DND-41 (cell line): ENCODE measurements around the gene TMCO4.

Experiments used
- ATAC-seq: fragments of 200-7000 bp; cut with Tn5 transposase; 3 replicates; pipeline ENCODE4 v1.9.1; 2021; ENCODE audit warnings: low read depth; ENCODE audit not compliant: insufficient read depth
- DNase-seq: peaks from one replicate; pipeline ENCODE4 v3.0.0-alpha.2; 2020
- H2AFZ ChIP-seq: 2 replicates; pipeline ENCODE4 v1.6.0; 2012; ENCODE audit warnings: low read depth, low read length
- H3K27ac ChIP-seq: 2 replicates; pipeline ENCODE4 v1.5.1; 2012; ENCODE audit warnings: low read length, inconsistent platforms
- H3K27me3 ChIP-seq: fragments of 200-600 bp; sonication (generic); 2 replicates; pipeline ENCODE4 v1.6.0; 2012; ENCODE audit warnings: low read length, mild to moderate bottlenecking, inconsistent platforms; ENCODE audit not compliant: insufficient read depth, poor library complexity
- H3K36me3 ChIP-seq: 2 replicates; pipeline ENCODE4 v1.5.1; 2012; ENCODE audit warnings: low read length, inconsistent platforms; ENCODE audit not compliant: insufficient read depth
- H3K4me1 ChIP-seq: 2 replicates; pipeline ENCODE4 v1.5.1; 2012; ENCODE audit warnings: mild to moderate bottlenecking, low read length; ENCODE audit not compliant: insufficient read depth
- H3K4me2 ChIP-seq: 2 replicates; pipeline ENCODE4 v1.6.0; 2012; ENCODE audit warnings: mild to moderate bottlenecking, moderate library complexity, low read length, inconsistent platforms; ENCODE audit not compliant: insufficient read depth
- H3K4me3 ChIP-seq, 2 experiments: fragments of 200-600 bp in 1 of 2; shearing (Covaris generic) in 1 of 2; 2 replicates each; pipeline ENCODE4 v1.5.1; 2012 to 2016; ENCODE audit warnings: inconsistent platforms in 2 of 2, low read length in 2 of 2, mild to moderate bottlenecking in 2 of 2, low read depth in 1 of 2, moderate library complexity in 1 of 2
- H3K79me2 ChIP-seq: 2 replicates; pipeline ENCODE4 v1.6.0; 2012; ENCODE audit warnings: low read length, inconsistent platforms; ENCODE audit not compliant: insufficient read depth
- H3K9ac ChIP-seq: 2 replicates; pipeline ENCODE4 v1.6.0; 2012; ENCODE audit warnings: low read depth, mild to moderate bottlenecking, inconsistent platforms, low read length, moderate library complexity
- H3K9me3 ChIP-seq: 2 replicates; pipeline ENCODE4 v1.5.1; 2012; ENCODE audit warnings: low read length, moderate library complexity, mild to moderate bottlenecking, inconsistent platforms; ENCODE audit not compliant: insufficient read depth, severe bottlenecking
- H4K20me1 ChIP-seq: 2 replicates; pipeline ENCODE4 v1.6.0; 2012; ENCODE audit warnings: low read length; ENCODE audit not compliant: insufficient read depth
- CTCF ChIP-seq: IDR thresholded peaks from 2 replicates; pipeline ENCODE4 v1.5.1; 2012; ENCODE audit warnings: borderline replicate concordance, low read length, moderate library complexity, mild to moderate bottlenecking; ENCODE audit not compliant: poor library complexity, severe bottlenecking; ENCODE audit errors: extremely low read depth
- EZH2 ChIP-seq: IDR thresholded peaks from 3 replicates; pipeline ENCODE4 v1.6.1; 2012; ENCODE audit warnings: borderline replicate concordance, low read depth, mild to moderate bottlenecking, moderate library complexity, low read length, inconsistent platforms; ENCODE audit not compliant: severe bottlenecking

TMCO4 gene

GRCh38 chr1:19786988-19787423 is 12.7 kb downstream of the TMCO4 start:
- Histone ChIP-seq H3K27ac (no peak overlapping the region), H3K4me3 (no peak overlapping the region), H4K20me1 (no peaks in the 10 kb centered on the region), H3K9ac (no peak overlapping the region), H2AFZ (no peak overlapping the region), H3K4me1 (no peaks in the 10 kb centered on the region), H3K79me2 (no peaks in the 10 kb centered on the region), H3K9me3 (no peaks in the 10 kb centered on the region), H3K4me2 (no peak overlapping the region), H3K27me3 (peaks cover 11% of the 10 kb centered on the region), H3K36me3 (no peaks in the 10 kb centered on the region)
- TF ChIP-seq CTCF (no peak), EZH2 (no peak)
- DNase-seq: no peak
- ATAC-seq: no peak

- no peak overlapping the region for H3K4me3 ChIP-seq
- no peaks in the 10 kb centered on the region for H3K36me3 ChIP-seq
- no peaks in the 10 kb centered on the region for H3K4me1 ChIP-seq
- TF ChIP-seq CTCF (no peak), EZH2 (no peak)
- H2AFZ ChIP-seq: no peak overlapping the region
- DNase-seq: no peak
- H3K27me3 ChIP-seq: peaks cover 11% of the 10 kb centered on the region
- no peaks in the 10 kb centered on the region for H3K9me3 ChIP-seq
- H3K9ac ChIP-seq: no peak overlapping the region
- H3K4me2 ChIP-seq: no peak overlapping the region
- ATAC-seq: no peak
- H3K27ac ChIP-seq: no peak overlapping the region
- H3K79me2 ChIP-seq: no peaks in the 10 kb centered on the region
- H4K20me1 ChIP-seq: no peaks in the 10 kb centered on the region
Measured at GRCh38 chr1:19785660-19786059, 14.1 kb downstream of the TMCO4 start.

GRCh38 chr1:19780267-19780877 is 19.3 kb downstream of the TMCO4 start:
- no peaks in the 10 kb centered on the region for H4K20me1 ChIP-seq
- no peak overlapping the region for H2AFZ ChIP-seq
- H3K27ac ChIP-seq: no peak overlapping the region
- H3K27me3 ChIP-seq: peaks cover 7% of the 10 kb centered on the region
- ATAC-seq (no peak), DNase-seq (no peak)
- H3K9me3 ChIP-seq: no peaks in the 10 kb centered on the region
- no peaks in the 10 kb centered on the region for H3K4me1 ChIP-seq
- H3K4me2 ChIP-seq: no peak overlapping the region
- H3K36me3 ChIP-seq: no peaks in the 10 kb centered on the region
- TF ChIP-seq EZH2 (no peak), CTCF (no peak)
- H3K79me2 ChIP-seq: no peaks in the 10 kb centered on the region
- H3K9ac ChIP-seq: no peak overlapping the region
- H3K4me3 ChIP-seq: no peak overlapping the region
